ENCODE data around the gene HAGH.

HAGH gene

DNA sequence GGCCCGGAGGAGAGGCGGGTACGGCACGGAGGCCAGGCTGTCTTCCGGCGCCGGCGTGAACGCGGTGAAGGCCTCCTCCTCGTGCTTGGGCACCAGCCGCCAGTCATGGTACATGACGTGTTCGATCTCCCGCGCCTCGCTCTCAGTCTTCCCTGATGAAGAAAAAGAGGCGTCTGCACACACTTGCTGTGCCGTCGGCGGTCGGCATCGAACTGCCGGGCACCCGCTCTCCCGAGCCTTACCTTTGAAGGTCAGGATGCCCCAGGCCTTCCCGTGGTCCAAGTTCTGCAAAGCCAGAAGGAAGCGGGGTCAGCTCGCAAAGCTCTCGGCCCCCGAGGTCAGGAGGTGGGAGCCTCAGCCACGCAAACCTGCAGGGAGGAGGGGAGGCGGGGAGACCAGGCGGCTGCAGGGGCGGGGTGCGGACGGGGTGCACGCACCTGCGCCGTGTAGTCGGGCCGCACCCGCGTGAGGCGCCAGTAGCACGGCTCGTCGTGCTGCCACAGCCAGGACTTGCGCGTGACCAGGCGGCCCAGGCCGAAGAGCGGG is 54.2 kb downstream of the HAGH start, which contains the start of gene EME2:
TSS of gene EME2 (plus strand) at position 449 of the 546 bp plus-strand sequence. CDS start 418 bp downstream, outside the sequence.
- Histone ChIP-seq H3K27me3 (ENCODE audit: control insufficient read depth, insufficient read depth, low read length) (no peaks in the 10 kb centered on the region), H3K4me1 (peaks cover 2% of the 10 kb centered on the region), H3K9ac (peak within 1 kb of the TSS; percentile 39), H3K4me3 (ENCODE audit: low read depth, low read length) (peak within 1 kb of the TSS; percentile 83), H3K4me2 (ENCODE audit: low read length) (peak within 1 kb of the TSS; percentile 65), H2AFZ (peak within 1 kb of the TSS; percentile 79), H3K36me3 (ENCODE audit: control insufficient read depth, insufficient read depth, low read length) (no peaks in the 10 kb centered on the region), H3K79me2 (peaks cover 5% of the 10 kb centered on the region), H3K9me3 (ENCODE audit: control insufficient read depth, low read length) (no peaks in the 10 kb centered on the region), H3K27ac (peak within 1 kb of the TSS; percentile 81)
- TF ChIP-seq, protein P1, sequence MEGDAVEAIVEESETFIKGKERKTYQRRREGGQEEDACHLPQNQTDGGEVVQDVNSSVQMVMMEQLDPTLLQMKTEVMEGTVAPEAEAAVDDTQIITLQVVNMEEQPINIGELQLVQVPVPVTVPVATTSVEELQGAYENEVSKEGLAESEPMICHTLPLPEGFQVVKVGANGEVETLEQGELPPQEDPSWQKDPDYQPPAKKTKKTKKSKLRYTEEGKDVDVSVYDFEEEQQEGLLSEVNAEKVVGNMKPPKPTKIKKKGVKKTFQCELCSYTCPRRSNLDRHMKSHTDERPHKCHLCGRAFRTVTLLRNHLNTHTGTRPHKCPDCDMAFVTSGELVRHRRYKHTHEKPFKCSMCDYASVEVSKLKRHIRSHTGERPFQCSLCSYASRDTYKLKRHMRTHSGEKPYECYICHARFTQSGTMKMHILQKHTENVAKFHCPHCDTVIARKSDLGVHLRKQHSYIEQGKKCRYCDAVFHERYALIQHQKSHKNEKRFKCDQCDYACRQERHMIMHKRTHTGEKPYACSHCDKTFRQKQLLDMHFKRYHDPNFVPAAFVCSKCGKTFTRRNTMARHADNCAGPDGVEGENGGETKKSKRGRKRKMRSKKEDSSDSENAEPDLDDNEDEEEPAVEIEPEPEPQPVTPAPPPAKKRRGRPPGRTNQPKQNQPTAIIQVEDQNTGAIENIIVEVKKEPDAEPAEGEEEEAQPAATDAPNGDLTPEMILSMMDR (IDR thresholded peaks at IDR 0.05), result no peak

DNA sequence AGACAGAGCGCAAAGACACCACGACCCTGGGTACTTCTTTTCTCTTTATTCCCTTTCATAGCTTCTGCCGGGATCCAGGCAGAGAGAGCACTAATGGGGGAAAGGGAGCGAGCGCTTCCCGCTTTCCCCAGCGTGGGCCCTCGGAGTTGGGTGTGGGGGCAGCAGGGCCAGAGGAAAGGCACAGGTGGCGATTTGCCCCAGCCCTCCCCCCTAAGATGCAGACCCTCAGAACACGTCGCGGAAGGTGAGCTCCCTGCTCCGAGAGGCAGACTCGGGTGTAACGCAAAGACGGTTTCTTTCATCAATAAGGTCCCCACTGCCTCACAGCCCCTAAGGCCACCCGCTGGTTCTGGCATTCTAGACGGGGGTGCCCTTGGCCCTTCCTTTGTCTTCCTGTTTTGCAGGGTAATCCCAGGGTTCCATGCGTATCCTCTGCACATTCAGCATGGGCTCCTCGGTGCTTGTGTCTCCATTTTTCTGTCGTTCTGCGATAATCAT is 54.7 kb downstream of the HAGH start:
- peak overlapping the region; percentile 65 for H3K4me2 ChIP-seq (ENCODE audit: low read length)
- no peaks in the 10 kb centered on the region for H3K36me3 ChIP-seq (ENCODE audit: control insufficient read depth, insufficient read depth, low read length)
- peak overlapping the region; percentile 81 for H3K27ac ChIP-seq
- no peak overlapping the region for H3K9ac ChIP-seq
- H3K9me3 ChIP-seq (ENCODE audit: control insufficient read depth, low read length), result no peaks in the 10 kb centered on the region
- no peak overlapping the region for H2AFZ ChIP-seq
- peaks cover 2% of the 10 kb centered on the region for H3K4me1 ChIP-seq
- H3K79me2 ChIP-seq, result peaks cover 5% of the 10 kb centered on the region
- TF ChIP-seq, protein P1 (IDR thresholded peaks at IDR 0.05), result no peak
- no peaks in the 10 kb centered on the region for H3K27me3 ChIP-seq (ENCODE audit: control insufficient read depth, insufficient read depth, low read length)
- peak overlapping the region; percentile 83 for H3K4me3 ChIP-seq (ENCODE audit: low read depth, low read length)

DNA sequence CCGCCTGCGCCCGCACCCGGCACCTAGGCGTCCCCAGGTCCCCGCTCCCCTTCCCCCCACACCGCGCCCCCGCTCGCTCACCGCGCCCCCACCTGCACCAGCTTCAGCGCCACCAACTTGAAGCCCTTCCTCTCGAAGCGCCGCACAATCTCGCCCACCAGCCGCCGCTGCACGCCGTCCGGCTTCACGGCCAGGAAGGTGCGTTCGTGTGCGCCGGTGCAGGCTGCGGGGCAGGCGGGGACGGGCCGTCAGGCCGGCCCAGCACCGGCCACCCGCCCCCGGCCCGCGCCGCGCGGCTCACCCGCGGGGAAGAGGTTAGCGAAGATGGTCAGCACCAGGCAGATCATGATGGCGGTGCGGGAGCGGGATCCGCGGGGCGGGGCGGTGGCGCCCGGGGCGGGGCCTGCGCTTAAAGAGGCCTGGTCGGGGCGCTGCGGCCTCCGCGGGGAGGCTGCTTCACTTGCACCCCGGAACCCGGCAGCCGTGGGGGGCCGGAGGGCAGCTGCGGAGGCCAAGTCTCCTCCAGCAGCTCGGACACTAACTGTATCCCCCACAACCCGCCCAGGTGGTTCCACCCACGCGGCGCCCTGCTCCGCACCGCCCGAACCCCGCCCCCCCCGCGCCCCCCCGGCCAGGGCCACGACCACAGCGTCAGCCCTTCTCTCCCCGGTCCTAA is 55.3 kb downstream of the HAGH start, which contains the start of gene NME3:
TSS of gene NME3 (minus strand) at position 356 of the 676 bp plus-strand sequence. CDS start at position 347, 9 bp downstream.
- TF ChIP-seq, protein P1 (IDR thresholded peaks at IDR 0.05), result no peak
- H3K36me3 ChIP-seq (ENCODE audit: control insufficient read depth, insufficient read depth, low read length), result no peaks in the 10 kb centered on the region
- no peak within 1 kb of the TSS for H3K9ac ChIP-seq

DNA sequence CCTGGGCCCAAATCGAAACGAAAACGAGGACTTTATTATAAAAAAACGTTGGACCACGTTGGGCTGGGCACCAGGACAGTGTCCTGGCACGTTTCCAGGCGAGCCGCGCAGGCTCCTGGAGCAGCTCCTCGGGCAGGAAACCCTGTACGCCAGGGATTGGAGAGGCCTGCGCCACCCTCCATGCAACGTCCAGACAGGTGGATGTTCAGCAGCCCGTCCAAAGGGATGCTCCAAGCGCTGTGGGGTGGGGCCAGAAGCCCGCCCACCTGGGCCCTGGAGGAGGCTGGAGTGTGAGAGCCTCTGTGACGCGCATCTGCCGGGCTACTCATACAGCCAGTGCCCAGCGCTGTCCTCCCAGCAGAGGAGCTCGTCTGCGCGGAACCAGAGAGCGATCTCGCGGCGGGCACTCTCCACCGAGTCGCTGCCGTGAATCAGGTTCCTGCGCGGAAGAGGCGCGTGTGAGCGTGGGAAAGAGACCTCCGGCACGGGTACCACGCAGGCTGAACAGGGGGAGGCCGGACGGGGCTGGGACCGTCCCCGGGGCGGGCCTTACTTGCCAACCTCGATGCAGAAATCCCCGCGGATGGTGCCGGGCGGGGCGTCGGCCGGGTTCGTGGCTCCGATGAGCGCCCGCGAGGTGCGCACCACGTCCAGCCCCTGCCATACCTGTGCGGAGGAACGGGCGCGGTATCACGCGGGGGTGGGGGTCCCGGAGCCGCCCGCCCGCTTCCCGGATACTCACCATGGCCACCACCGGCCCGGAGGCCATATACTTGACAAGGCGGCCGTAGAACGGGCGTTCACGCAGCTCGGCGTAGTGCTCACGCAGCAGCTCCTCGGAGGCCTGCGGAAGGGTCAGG is 56.1 kb downstream of the HAGH start:
- Histone ChIP-seq H3K27me3 (ENCODE audit: control insufficient read depth, insufficient read depth, low read length) (no peaks in the 10 kb centered on the region), H3K36me3 (ENCODE audit: control insufficient read depth, insufficient read depth, low read length) (no peaks in the 10 kb centered on the region), H2AFZ (peak overlapping the region; percentile 68), H3K27ac (no peak overlapping the region), H3K4me2 (ENCODE audit: low read length) (peak overlapping the region; percentile 76), H3K9ac (no peak overlapping the region), H3K79me2 (peaks cover 5% of the 10 kb centered on the region), H3K4me3 (ENCODE audit: low read depth, low read length) (peak overlapping the region; percentile 48), H3K4me1 (peaks cover 2% of the 10 kb centered on the region), H3K9me3 (ENCODE audit: control insufficient read depth, low read length) (no peaks in the 10 kb centered on the region)
- TF ChIP-seq, protein P1 (IDR thresholded peaks at IDR 0.05), result no peak

More for the DNA sequence above, 55.3 kb downstream of the HAGH start, which contains the start of gene NME3:
- Histone ChIP-seq H3K27ac (peak within 1 kb of the TSS; percentile 81), H3K27me3 (ENCODE audit: control insufficient read depth, insufficient read depth, low read length) (no peaks in the 10 kb centered on the region), H3K79me2 (peaks cover 5% of the 10 kb centered on the region), H3K9me3 (ENCODE audit: control insufficient read depth, low read length) (no peaks in the 10 kb centered on the region), H2AFZ (peak within 1 kb of the TSS; percentile 68), H3K4me1 (peaks cover 2% of the 10 kb centered on the region), H3K4me3 (ENCODE audit: low read depth, low read length) (peak within 1 kb of the TSS; percentile 83), H3K4me2 (ENCODE audit: low read length) (peak within 1 kb of the TSS; percentile 76)
